HCT116 (cell line): ENCODE data around the gene C3orf52. TPM values are rescaled to one million over a fixed set of nuclear protein-coding genes. Genes with fewer than 3 reads are reported as not detected.

ENCODE experiments used
- ATAC-seq: fragments of 200-7000 bp; cut with Tn5 transposase; 2 replicates; pipeline ENCODE4 v1.9.1; 2020; ENCODE audit warnings: mild to moderate bottlenecking, moderate library complexity
- BruUV-seq: library from RNA; stranded (reverse); fragments of 400-500 nt; replicated peaks from 2 replicates; lab custom pipeline; 2021; lab: Mats Ljungman, UMichigan
- CTCF ChIA-PET: fragments of 300-600 bp; sonication (Branson Sonifier 250); formaldehyde crosslinking; loops from one replicate; lab custom pipeline; 2021; ENCODE audit warnings: antibody characterized with exemption; lab: Charles Lee
- POLR2A ChIA-PET: fragments of 300-600, 350-600 bp; sonication (Branson Sonifier 250); formaldehyde crosslinking; loops from one replicate; lab custom pipeline; 2021; ENCODE audit warnings: antibody characterized with exemption; lab: Charles Lee
- RAD21 ChIA-PET, 2 experiments: fragments of 300-600 bp; sonication (Branson Sonifier 250); formaldehyde crosslinking; loops; one replicate each; lab custom pipeline; 2023; ENCODE audit warnings: low total read pairs in 2 of 2; ENCODE audit not compliant: uncharacterized antibody in 2 of 2, unreplicated experiment in 2 of 2, low non-redundant PET in 1 of 2; lab: Charles Lee
- DNase-seq: peaks from one replicate; pipeline ENCODE4 v3.0.0-alpha.2; 2010; ENCODE audit warnings: low read depth, low spot score
- H2AFZ ChIP-seq: fragments of 200-600 bp; shearing (Covaris generic), sonication (generic); 2 replicates; pipeline ENCODE4 v1.6.1; 2017; ENCODE audit warnings: low read depth, mixed run types, mixed read lengths, antibody characterized with exemption, low read length; ENCODE audit not compliant: poor library complexity, severe bottlenecking
- H3K27ac ChIP-seq: 2 replicates; pipeline ENCODE4 v1.5.1; 2012; ENCODE audit warnings: low read depth, low read length
- H3K27me3 ChIP-seq: fragments of 200-600 bp; sonication (generic); 2 replicates; pipeline ENCODE4 v1.6.1; 2016; ENCODE audit warnings: mixed run types, low read length, mixed read lengths; ENCODE audit not compliant: insufficient read depth
- H3K36me3 ChIP-seq, 2 experiments: fragments of 200-500 bp in 1 of 2; fragments of 200-600 bp in 1 of 2; sonication (Bioruptor generic) in 1 of 2; sonication (generic) in 1 of 2; 2 replicates each; pipeline versions ENCODE4 v1.5.1 to v1.6.1; 2014 to 2016; ENCODE audit warnings: low read length in 2 of 2, inconsistent platforms in 1 of 2, mixed read lengths in 1 of 2, mixed run types in 1 of 2; ENCODE audit not compliant: insufficient read depth in 2 of 2, control insufficient read depth in 1 of 2
- H3K4me1 ChIP-seq, 2 experiments: fragments of 200-600 bp in 1 of 2; sonication (generic) in 1 of 2; 2 replicates each; pipeline versions ENCODE4 v1.5.1 to v1.6.1; 2012 to 2017; ENCODE audit warnings: low read length in 2 of 2, inconsistent platforms in 1 of 2, mild to moderate bottlenecking in 1 of 2, mixed read lengths in 1 of 2, mixed run types in 1 of 2, moderate library complexity in 1 of 2; ENCODE audit not compliant: insufficient read depth in 2 of 2, control insufficient read depth in 1 of 2
- H3K4me2 ChIP-seq: fragments of 200-600 bp; sonication (generic); 2 replicates; pipeline ENCODE4 v1.6.1; 2017; ENCODE audit warnings: mixed run types, low read length, mixed read lengths
- H3K4me3 ChIP-seq, 2 experiments: fragments of 200-600 bp in 1 of 2; sonication (generic) in 1 of 2; replicated peaks in 1 of 2; 2 replicates each; pipeline ENCODE4 v1.5.1; 2011 to 2016; ENCODE audit warnings: low read length in 2 of 2, control low read depth in 1 of 2, low read depth in 1 of 2, mild to moderate bottlenecking in 1 of 2, mixed read lengths in 1 of 2, mixed run types in 1 of 2
- H3K79me2 ChIP-seq: fragments of 200-600 bp; sonication (generic); 2 replicates; pipeline ENCODE4 v1.6.1; 2017; ENCODE audit warnings: mild to moderate bottlenecking, mixed run types, low read length, moderate library complexity, mixed read lengths; ENCODE audit not compliant: insufficient read depth
- H3K9ac ChIP-seq: fragments of 200-600 bp; sonication (generic); 2 replicates; pipeline ENCODE4 v1.6.1; 2016; ENCODE audit warnings: low read length, mixed read lengths
- H3K9me2 ChIP-seq: fragments of 200-600 bp; sonication (generic), shearing (Covaris generic); 2 replicates; pipeline ENCODE4 v1.6.1; 2017; ENCODE audit warnings: mixed run types, mild to moderate bottlenecking, moderate library complexity; ENCODE audit not compliant: insufficient read depth
- H3K9me3 ChIP-seq, 2 experiments: fragments of 200-500 bp in 1 of 2; fragments of 200-600 bp in 1 of 2; sonication (Bioruptor generic) in 1 of 2; sonication (generic) in 1 of 2; 2 replicates each; pipeline ENCODE4 v1.6.1; 2014 to 2017; ENCODE audit warnings: low read length in 2 of 2, mixed read lengths in 2 of 2, inconsistent platforms in 1 of 2, low read depth in 1 of 2, mild to moderate bottlenecking in 1 of 2, mixed run types in 1 of 2, moderate library complexity in 1 of 2; ENCODE audit not compliant: control insufficient read depth in 1 of 2, insufficient read depth in 1 of 2
- H4K20me1 ChIP-seq: fragments of 200-600 bp; sonication (generic), shearing (Covaris generic); 2 replicates; pipeline ENCODE4 v1.6.1; 2017; ENCODE audit warnings: mixed run types, mild to moderate bottlenecking, moderate library complexity; ENCODE audit not compliant: insufficient read depth
- ZNF274 ChIP-seq: fragments of 200-500 bp; sonication (Bioruptor generic); IDR thresholded peaks from 2 replicates; pipeline ENCODE4 v1.6.1; 2014; ENCODE audit warnings: mild to moderate bottlenecking, low read depth, low read length, inconsistent platforms
- intact Hi-C: fragments of 100-400 bp; cut with micrococcal nuclease; formaldehyde crosslinking; loops from 2 replicates; pipeline ENCODE4 v1.10.0; 2022
- total RNA-seq: library from RNA; stranded (reverse); gene quantifications from one replicate; pipeline ENCODE4 v1.2.1, GENCODE V29; 2021; ENCODE audit not compliant: unreplicated experiment
- TF ChIP-seq, protein P1 (sequence below), 3 experiments: fragments of 200-600 bp in 1 of 3; sonication (generic) in 1 of 3; IDR thresholded peaks in 2 of 3; conservative IDR thresholded peaks in 1 of 3; 2 replicates each; pipeline ENCODE4 v1.5.1; 2012 to 2017; ENCODE audit warnings: low read depth in 2 of 3, low read length in 2 of 3, antibody characterized with exemption in 1 of 3, borderline replicate concordance in 1 of 3, control low read depth in 1 of 3, mild to moderate bottlenecking in 1 of 3, mixed read lengths in 1 of 3, mixed run types in 1 of 3, moderate library complexity in 1 of 3; ENCODE audit not compliant: insufficient read depth in 1 of 3

C3orf52 gene
- total RNA-seq, 1 experiment from 2014 or later, result 14.3 TPM

DNA sequence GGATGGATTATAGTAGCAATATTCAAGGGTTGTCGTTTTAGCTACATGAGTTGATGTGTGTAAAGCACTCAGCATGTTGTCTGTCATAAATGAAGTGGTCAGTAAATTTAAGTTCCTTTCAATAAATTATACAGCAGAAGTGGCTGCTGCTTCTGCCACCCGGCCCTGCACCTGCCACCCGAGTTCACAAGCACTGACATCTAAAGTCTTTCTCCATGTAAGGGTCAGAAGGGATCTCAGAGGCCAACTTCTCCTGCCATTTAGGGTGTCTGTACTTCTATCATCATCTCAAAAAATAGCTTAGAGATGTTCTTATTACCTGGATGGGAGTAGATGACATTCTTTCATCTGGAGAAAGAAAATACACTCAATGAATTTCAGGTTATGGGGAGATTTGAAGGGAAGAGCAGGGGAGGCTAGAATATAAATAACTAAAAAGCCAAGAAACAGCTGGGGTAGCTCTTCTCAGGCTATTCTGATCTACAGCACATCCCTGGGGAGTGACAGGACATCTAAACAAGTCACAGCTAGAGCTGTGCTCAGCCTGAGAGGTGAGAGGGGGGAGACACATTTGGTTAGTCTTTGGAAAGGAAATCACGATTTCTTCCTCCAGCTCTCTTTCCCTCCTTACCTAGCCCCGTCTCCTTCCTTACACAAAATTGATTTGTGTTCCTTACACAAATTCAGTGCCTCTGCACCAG is 38.9 kb downstream of the C3orf52 start:
- no peaks in the 10 kb centered on the region for H3K9me3 ChIP-seq
- H3K4me2 ChIP-seq, result no peak overlapping the region
- H3K27ac ChIP-seq, result no peak overlapping the region
- BruUV-seq, result no TSS peak
- POLR2A ChIA-PET, result no interaction called here
- H3K36me3 ChIP-seq, result peaks cover 4 to 7% of the 10 kb centered on the region in 2 experiments; a peak in 2 of 4 replicates
- H2AFZ ChIP-seq, result no peak overlapping the region
- CTCF ChIA-PET, result interaction anchor here (0.7 kb wide), 1 partner anchor 13 kb away, joined by 3 read pairs; no protein-coding TSS in a partner anchor
- H3K27me3 ChIP-seq, result no peaks in the 10 kb centered on the region
- H4K20me1 ChIP-seq, result no peaks in the 10 kb centered on the region
- RAD21 ChIA-PET, result no interaction called here
- no peak for TF ChIP-seq ZNF274
- H3K9me2 ChIP-seq, result no peaks in the 10 kb centered on the region
- no peaks in the 10 kb centered on the region for H3K4me1 ChIP-seq
- no peak overlapping the region for H3K9ac ChIP-seq
- DNase-seq, result no peak
- ATAC-seq, result no peak
- no peaks in the 10 kb centered on the region for H3K79me2 ChIP-seq
- no peak overlapping the region for H3K4me3 ChIP-seq
- intact Hi-C loops, result no loop called here

DNA sequence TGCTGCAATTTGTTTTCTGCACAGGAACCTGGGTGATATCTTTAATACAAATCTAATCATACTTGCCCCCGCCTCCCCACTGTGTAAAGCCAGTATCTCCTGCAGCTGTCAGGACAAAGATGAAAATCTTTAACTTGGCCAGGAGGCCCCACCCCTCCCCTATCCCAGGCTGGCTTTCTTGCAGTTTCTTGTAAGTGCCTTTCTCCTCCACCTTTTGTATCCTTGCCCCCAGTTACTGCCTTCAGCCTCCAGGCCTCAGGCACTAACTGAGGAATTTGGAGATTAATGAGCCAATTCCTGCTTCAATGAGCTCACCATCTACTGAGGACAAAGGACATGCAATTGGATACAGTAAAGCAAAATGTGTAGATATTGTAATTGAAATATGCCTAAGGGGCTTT is 40.3 kb downstream of the C3orf52 start:
- H3K36me3 ChIP-seq, result peaks cover 4 to 7% of the 10 kb centered on the region in 2 experiments; a peak in 2 of 4 replicates
- no peaks in the 10 kb centered on the region for H4K20me1 ChIP-seq
- no peak overlapping the region for H3K9ac ChIP-seq
- no peak overlapping the region for H3K4me3 ChIP-seq
- intact Hi-C loops, result no loop called here
- no peaks in the 10 kb centered on the region for H3K79me2 ChIP-seq
- H3K27ac ChIP-seq, result no peak overlapping the region
- no peak overlapping the region for H3K4me2 ChIP-seq
- H2AFZ ChIP-seq, result no peak overlapping the region
- CTCF ChIA-PET, result no interaction called here
- RAD21 ChIA-PET, result no interaction called here
- no TSS peak for BruUV-seq
- H3K27me3 ChIP-seq, result no peaks in the 10 kb centered on the region
- ATAC-seq (no peak), DNase-seq (no peak)
- TF ChIP-seq, protein P1, sequence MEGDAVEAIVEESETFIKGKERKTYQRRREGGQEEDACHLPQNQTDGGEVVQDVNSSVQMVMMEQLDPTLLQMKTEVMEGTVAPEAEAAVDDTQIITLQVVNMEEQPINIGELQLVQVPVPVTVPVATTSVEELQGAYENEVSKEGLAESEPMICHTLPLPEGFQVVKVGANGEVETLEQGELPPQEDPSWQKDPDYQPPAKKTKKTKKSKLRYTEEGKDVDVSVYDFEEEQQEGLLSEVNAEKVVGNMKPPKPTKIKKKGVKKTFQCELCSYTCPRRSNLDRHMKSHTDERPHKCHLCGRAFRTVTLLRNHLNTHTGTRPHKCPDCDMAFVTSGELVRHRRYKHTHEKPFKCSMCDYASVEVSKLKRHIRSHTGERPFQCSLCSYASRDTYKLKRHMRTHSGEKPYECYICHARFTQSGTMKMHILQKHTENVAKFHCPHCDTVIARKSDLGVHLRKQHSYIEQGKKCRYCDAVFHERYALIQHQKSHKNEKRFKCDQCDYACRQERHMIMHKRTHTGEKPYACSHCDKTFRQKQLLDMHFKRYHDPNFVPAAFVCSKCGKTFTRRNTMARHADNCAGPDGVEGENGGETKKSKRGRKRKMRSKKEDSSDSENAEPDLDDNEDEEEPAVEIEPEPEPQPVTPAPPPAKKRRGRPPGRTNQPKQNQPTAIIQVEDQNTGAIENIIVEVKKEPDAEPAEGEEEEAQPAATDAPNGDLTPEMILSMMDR (IDR thresholded peaks at IDR 0.05 in 2 of 3, conservative IDR thresholded peaks at IDR 0.05 in 1 of 3; ENCODE audit: borderline replicate concordance in 1 of 3, insufficient read depth in 1 of 3, low read depth in 2 of 3, low read length in 2 of 3), result no peak
- POLR2A ChIA-PET, result no interaction called here
- H3K9me2 ChIP-seq, result no peaks in the 10 kb centered on the region
- no peaks in the 10 kb centered on the region for H3K9me3 ChIP-seq
- no peaks in the 10 kb centered on the region for H3K4me1 ChIP-seq
